ENCODE measurements around the gene WDFY2. TPM values are rescaled to one million over a fixed set of nuclear protein-coding genes. Genes with fewer than 3 reads are reported as not detected.

The WDFY2 gene
- total and polyA plus RNA-seq, 8 donors, result 1.4 to 22.6 (median 10.4) TPM

DNA sequence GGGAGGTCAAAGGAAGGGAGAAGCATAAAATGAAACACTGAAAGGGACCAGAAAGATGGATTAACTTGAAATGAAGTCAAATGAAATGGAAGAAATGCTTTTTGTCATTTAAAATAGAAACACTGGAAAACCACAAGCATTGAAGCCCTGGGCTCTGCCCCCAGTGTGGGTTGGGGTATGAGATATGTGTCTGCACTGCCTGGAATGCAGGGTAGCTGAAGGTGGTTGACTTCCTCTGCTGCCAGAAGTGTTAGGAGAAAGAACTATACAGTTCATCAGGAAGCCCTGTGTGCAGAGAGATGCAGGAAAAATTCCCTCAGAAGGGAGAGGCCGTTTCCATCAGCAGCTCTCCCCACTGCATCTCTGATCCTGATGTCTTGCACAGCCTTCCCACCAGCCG, 150.5 kb downstream of the WDFY2 start:
- H3K36me3 ChIP-seq, result peaks cover 4 to 10% (median 7%) of the 10 kb centered on the region in 4 donors
- intact Hi-C loops (cut with DNase I; ENCODE audit: low total_unique reads), result loop anchor here (10.0 kb wide), 1 partner anchor 150 kb away; the partner anchor contains the start of gene WDFY2
- H3K4me3 ChIP-seq, result no peak overlapping the region
- WGBS, 5 donors, result 87 to 97% (median 95%) methylated on average over 2 of the region's 2 CpGs
- H3K9me3 ChIP-seq, result no peaks in the 10 kb centered on the region
- H3K27me3 ChIP-seq, result no peaks in the 10 kb centered on the region
- H3K4me1 ChIP-seq, result peaks cover 11 to 45% (median 25%) of the 10 kb centered on the region in 4 donors
- H3K27ac ChIP-seq, result no peak overlapping the region
- TF ChIP-seq, protein P1, sequence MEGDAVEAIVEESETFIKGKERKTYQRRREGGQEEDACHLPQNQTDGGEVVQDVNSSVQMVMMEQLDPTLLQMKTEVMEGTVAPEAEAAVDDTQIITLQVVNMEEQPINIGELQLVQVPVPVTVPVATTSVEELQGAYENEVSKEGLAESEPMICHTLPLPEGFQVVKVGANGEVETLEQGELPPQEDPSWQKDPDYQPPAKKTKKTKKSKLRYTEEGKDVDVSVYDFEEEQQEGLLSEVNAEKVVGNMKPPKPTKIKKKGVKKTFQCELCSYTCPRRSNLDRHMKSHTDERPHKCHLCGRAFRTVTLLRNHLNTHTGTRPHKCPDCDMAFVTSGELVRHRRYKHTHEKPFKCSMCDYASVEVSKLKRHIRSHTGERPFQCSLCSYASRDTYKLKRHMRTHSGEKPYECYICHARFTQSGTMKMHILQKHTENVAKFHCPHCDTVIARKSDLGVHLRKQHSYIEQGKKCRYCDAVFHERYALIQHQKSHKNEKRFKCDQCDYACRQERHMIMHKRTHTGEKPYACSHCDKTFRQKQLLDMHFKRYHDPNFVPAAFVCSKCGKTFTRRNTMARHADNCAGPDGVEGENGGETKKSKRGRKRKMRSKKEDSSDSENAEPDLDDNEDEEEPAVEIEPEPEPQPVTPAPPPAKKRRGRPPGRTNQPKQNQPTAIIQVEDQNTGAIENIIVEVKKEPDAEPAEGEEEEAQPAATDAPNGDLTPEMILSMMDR (IDR thresholded peaks at IDR 0.05), result no peak
- TF ChIP-seq POLR2A (IDR thresholded peaks at IDR 0.05) (no peak), POLR2AphosphoS5 (IDR thresholded peaks at IDR 0.05) (no peak), EP300 (IDR thresholded peaks at IDR 0.05) (no peak)
- DNase-seq, result no peak

DNA sequence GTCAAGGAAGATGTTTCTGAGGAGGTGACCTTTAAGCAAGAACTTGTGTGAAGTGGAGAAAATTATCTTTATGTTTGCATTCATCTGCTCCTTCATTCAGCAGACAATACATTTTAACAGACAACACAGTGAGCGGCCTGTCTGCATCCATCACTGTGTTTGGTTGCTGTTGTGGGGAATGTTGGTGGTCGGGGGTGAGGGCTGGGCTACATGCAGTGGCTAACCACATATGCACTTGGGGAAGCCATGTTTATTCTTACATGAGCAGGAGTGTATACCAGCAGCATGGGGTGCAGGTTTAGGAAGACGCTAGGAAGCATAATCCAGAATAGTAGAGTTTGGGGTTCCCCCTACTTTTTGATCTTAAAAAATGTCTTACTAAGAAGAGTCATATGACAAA, 153.3 kb downstream of the WDFY2 start:
- no peaks in the 10 kb centered on the region for H3K9me3 ChIP-seq
- no peak overlapping the region for H3K27ac ChIP-seq
- H3K4me1 ChIP-seq, result peaks cover 0 to 19% (median 5%) of the 10 kb centered on the region in 4 donors
- H3K36me3 ChIP-seq, result peaks cover 7 to 31% (median 24%) of the 10 kb centered on the region in 4 donors
- intact Hi-C loops (cut with DNase I; ENCODE audit: low total_unique reads), result loop anchor here (10.0 kb wide), 1 partner anchor 153 kb away; the partner anchor contains the start of gene WDFY2
- no peak for TF ChIP-seq EP300 (IDR thresholded peaks at IDR 0.05)
- TF ChIP-seq, protein P1 (IDR thresholded peaks at IDR 0.05), result no peak
- no peak for TF ChIP-seq POLR2A (IDR thresholded peaks at IDR 0.05)
- TF ChIP-seq POLR2AphosphoS5 (IDR thresholded peaks at IDR 0.05), result no peak
- 79 to 89% (median 85%) methylated on average over 3 of the region's 3 CpGs for WGBS, 5 donors
- no peaks in the 10 kb centered on the region for H3K27me3 ChIP-seq
- H3K4me3 ChIP-seq, result no peak overlapping the region
- no peak for DNase-seq

DNA sequence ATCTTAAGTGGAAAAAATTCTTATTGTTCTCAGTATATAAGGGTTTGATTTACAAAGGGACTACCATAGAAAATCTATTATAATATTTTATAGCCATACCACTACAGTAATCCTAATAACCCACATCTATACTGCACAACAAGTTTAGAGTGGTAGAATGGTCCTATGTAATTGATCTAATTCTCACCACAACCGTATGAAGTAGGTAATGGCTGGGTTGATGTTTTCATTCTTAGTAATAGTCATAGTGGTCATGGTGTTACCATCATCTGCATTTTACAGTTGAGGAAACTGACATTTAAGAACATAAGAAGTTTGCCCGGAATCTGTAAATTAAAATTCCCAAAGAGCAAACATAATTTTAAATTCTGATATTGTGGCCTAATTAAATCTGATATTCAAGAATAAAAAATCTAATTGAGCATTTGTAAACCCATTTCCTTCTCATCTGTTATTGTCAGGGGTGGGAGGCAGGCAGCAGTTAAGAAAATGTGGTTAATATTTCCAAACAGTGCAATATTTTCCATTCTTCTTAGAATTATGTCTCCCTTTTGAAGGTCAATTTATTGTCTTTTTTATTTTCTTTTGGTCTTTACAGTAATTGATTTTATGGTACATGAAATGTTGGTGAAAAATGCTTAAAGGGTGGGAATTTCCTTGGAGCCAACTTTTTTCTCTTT, 154.1 kb downstream of the WDFY2 start:
- Histone ChIP-seq H3K9me3 (no peaks in the 10 kb centered on the region), H3K27ac (peak overlapping the region in 3 of 5 donors; percentile 63 to 75 (median 73)), H3K4me1 (peaks cover 0 to 18% (median 5%) of the 10 kb centered on the region in 4 donors), H3K36me3 (peaks cover 7 to 31% (median 24%) of the 10 kb centered on the region in 4 donors), H3K4me3 (no peak overlapping the region), H3K27me3 (no peaks in the 10 kb centered on the region)
- DNase-seq, result no peak
- TF ChIP-seq, protein P1 (IDR thresholded peaks at IDR 0.05), result no peak
- no peak for TF ChIP-seq POLR2AphosphoS5 (IDR thresholded peaks at IDR 0.05)
- TF ChIP-seq POLR2A (IDR thresholded peaks at IDR 0.05), result no peak
- TF ChIP-seq EP300 (IDR thresholded peaks at IDR 0.05), result no peak
- WGBS, 5 donors, result 88 to 93% (median 89%) methylated on average over 2 of the region's 2 CpGs
- intact Hi-C loops (cut with DNase I; ENCODE audit: low total_unique reads), result loop anchor here (10.0 kb wide), 1 partner anchor 154 kb away; the partner anchor contains the start of gene WDFY2

DNA sequence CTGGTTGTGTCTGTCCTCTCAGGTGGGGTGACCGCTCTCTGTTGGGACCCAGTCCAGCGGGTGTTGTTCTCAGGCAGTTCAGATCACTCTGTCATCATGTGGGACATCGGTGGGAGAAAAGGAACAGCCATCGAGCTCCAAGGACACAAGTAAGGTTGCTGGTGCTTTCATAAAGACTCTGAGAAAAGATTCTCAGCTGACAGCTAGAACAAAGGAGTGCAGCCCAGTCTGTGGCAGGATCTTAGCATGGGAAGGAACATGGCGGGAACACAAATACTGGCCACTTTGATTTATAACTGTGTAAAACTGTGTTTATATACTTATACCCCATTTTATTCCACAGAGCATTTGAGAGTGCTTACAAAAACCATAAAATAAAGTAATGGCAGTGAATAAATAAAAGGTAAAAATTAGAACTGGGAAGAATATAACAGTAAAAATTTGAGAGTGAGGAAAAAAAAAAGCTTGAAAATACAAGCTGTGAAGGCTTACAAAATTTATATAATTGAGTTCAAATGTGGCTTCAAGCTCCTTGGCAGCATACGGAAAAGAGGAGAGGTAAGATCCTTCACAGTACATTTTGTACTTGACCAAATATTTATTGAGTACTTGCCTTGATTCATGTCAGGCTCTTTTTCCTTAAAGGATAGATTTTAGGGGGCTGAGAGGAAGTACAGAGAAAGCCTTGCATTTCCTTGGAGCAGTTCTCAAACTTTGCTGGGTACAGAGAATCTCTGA, 154.9 kb downstream of the WDFY2 start:
- Histone ChIP-seq H3K36me3 (peaks cover 7 to 38% (median 24%) of the 10 kb centered on the region in 4 donors), H3K27me3 (no peaks in the 10 kb centered on the region), H3K9me3 (no peaks in the 10 kb centered on the region), H3K4me3 (no peak overlapping the region), H3K4me1 (peaks cover 0 to 10% (median 5%) of the 10 kb centered on the region in 4 donors), H3K27ac (peak overlapping the region; percentile 42 to 75 (median 63))
- WGBS, 5 donors, result 74 to 88% (median 80%) methylated on average over 6 of the region's 6 CpGs
- intact Hi-C loops (cut with DNase I; ENCODE audit: low total_unique reads), result loop anchor here (10.0 kb wide), 1 partner anchor 154 kb away; the partner anchor contains the start of gene WDFY2
- no peak for DNase-seq
- TF ChIP-seq EP300 (IDR thresholded peaks at IDR 0.05), result no peak
- TF ChIP-seq, protein P1 (IDR thresholded peaks at IDR 0.05), result no peak
- TF ChIP-seq POLR2AphosphoS5 (IDR thresholded peaks at IDR 0.05), result no peak
- TF ChIP-seq POLR2A (IDR thresholded peaks at IDR 0.05), result no peak

Data from stomach (tissue), 9 donors.